ENCODE measurements around the gene PLXNB2. TPM values are rescaled to one million over a fixed set of nuclear protein-coding genes. Genes with fewer than 3 reads are reported as not detected.

PLXNB2 gene
- total RNA-seq, 2 experiments from 2014 or later, result 10.7 to 11.1 TPM

- DNase-seq, result no peak
- CTCF ChIA-PET, result no interaction called here
- Mint-ChIP-seq H3K27ac (no peak overlapping the region), H3K27me3 (no peaks in the 10 kb centered on the region), H3K9me3 (no peaks in the 10 kb centered on the region), H3K4me3 (no peak overlapping the region), H3K36me3 (ENCODE audit: low read depth) (peaks cover 25% of the 10 kb centered on the region), H3K4me1 (no peaks in the 10 kb centered on the region)
- POLR2A ChIA-PET, result no interaction called here
Measured at GRCh38 chr22:50225200-50225969, 82.1 kb downstream of the PLXNB2 start.

Other genes with a start within 250 kb of the PLXNB2 start
- not detected for gene TTLL8, start 249.3 kb downstream of the PLXNB2 start, total RNA-seq
- gene MLC1, start 222.2 kb downstream of the PLXNB2 start, total RNA-seq, result under 1 TPM; 0.25 to 0.83 TPM
- not detected for gene MOV10L1, start 217.6 kb downstream of the PLXNB2 start, total RNA-seq
- gene PANX2, start 136.9 kb downstream of the PLXNB2 start, total RNA-seq, result under 1 TPM; 0.10 TPM
- gene TRABD, start 121.7 kb downstream of the PLXNB2 start, total RNA-seq, result 100 to 1,000 TPM; 112 to 138 TPM
- 10 to 100 TPM; 17.4 to 25.5 TPM for gene SELENOO, start 106.6 kb downstream of the PLXNB2 start, total RNA-seq
- 10 to 100 TPM; 62.9 to 71.4 TPM for gene TUBGCP6, start 62.6 kb downstream of the PLXNB2 start, total RNA-seq
- 10 to 100 TPM; 68.3 to 93.6 TPM for gene HDAC10, start 56.4 kb downstream of the PLXNB2 start, total RNA-seq
- gene MAPK12, start 46.0 kb downstream of the PLXNB2 start, total RNA-seq, result 1 to 10 TPM; 2.9 TPM
- 10 to 100 TPM; 10.7 to 12.6 TPM for gene MAPK11, start 37.3 kb downstream of the PLXNB2 start, total RNA-seq
- 1 to 10 TPM; 3.1 to 3.6 TPM for gene DENND6B, start 19.4 kb upstream of the PLXNB2 start, total RNA-seq
- 10 to 100 TPM; 55.6 to 67.6 TPM for gene PPP6R2, start 35.7 kb upstream of the PLXNB2 start, total RNA-seq
- 100 to 1,000 TPM; 211 to 224 TPM for gene SBF1, start 167.4 kb upstream of the PLXNB2 start, total RNA-seq
- 1 to 10 TPM; 3.7 to 4.1 TPM for gene ADM2, start 173.9 kb upstream of the PLXNB2 start, total RNA-seq
- gene MIOX, start 179.2 kb upstream of the PLXNB2 start, total RNA-seq, result under 1 TPM in 1 of 2 experiments, not detected in 1; 0.23 TPM
- gene LMF2, start 200.1 kb upstream of the PLXNB2 start, total RNA-seq, result 100 to 1,000 TPM; 130 to 139 TPM
- gene NCAPH2, start 200.6 kb upstream of the PLXNB2 start, total RNA-seq, result 100 to 1,000 TPM; 110 to 133 TPM
- gene SCO2, start 218.0 kb upstream of the PLXNB2 start, total RNA-seq, result 10 to 100 TPM in 1 of 2 experiments, 1 to 10 TPM in 1; 2.8 to 10.5 TPM
- gene TYMP, start 222.4 kb upstream of the PLXNB2 start, total RNA-seq, result 100 to 1,000 TPM in 1 of 2 experiments, 10 to 100 TPM in 1; 92.2 to 126 TPM
- 10 to 100 TPM; 15.6 to 16.0 TPM for gene KLHDC7B, start 238.3 kb upstream of the PLXNB2 start, total RNA-seq

Measured in activated CD4-positive, alpha-beta T cell treated with anti-CD3 and anti-CD28 coated beads, Interleukin-2, amount 10 ng/mL, durations not matched to agents 7 days and 5 days (primary cell).